ENCODE results near the gene LAMC2. TPM values are rescaled to one million over a fixed set of nuclear protein-coding genes. Genes with fewer than 3 reads are reported as not detected.
A peak's percentile ranks its signal among the peaks of the same experiment; 100 is the strongest.

LAMC2 gene
- total RNA-seq, 1 experiment from 2014 or later = 3.4 TPM

DNA sequence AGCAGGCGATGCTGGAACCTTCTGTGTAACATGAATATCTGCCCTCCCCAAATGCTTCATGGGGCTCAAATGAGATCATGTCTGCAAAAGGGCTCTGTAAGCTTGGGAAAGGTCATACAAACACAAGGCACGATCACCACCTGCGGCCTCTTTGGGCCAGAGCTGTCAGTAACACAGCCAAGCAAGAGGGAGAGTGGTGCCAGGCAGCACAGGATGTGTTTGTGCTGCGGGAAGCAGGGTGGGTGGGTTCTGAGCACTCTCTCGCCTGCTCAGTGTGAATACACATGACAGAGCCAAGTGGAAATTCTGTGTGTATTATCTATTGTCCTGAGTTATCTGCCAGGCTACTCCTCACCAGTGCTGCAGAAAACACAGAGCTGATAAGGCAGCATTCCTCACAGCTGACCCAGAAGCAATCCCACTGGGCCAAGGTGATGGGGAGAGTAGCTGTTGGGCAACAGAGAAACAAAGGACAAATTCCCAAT lies 101.2 kb downstream of the LAMC2 start:
- DNase-seq (ENCODE audit: low read depth) = no peak

DNA sequence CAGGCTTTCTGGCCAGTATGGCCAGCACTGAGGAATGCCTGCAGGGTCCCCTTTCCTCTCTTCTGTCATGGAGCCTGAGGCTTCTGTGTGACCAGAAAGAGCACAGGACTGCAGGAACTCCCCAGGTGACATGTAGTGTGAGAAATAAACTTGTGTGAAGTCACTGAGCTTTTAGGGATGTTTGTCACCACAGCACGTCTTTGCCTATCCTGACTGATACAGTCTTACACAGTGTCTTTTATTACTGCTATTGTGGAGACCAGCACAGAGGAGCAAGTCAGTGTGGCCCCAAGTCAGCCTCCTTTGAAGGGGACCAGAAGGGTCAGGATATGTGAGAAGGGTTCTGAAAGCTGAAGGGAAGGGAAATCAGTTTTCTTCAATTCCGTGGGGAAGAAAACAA lies 102.5 kb downstream of the LAMC2 start:
- DNase-seq (ENCODE audit: low read depth) = no peak

DNA sequence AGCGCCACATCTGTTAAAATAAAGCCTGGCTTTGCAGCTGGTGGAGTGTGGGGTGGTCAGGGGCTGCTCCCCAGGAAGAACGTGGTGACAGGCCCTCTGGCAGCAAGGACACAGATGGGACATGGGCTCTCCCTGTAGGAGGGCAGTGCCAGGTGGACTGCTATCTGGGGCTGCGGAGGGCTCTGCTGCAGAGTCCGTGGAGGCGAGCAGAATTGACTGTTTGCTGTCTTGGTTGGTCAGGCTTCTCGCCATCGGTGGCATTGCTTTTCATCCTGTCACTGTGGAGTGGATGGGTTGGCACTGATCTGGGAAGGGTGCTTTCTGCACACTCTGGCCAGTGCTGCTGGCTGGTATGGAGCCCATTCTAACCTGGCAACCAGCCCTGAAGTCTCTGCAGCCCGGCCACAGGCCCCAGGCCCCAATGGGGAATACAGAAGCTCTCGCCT lies 103.0 kb downstream of the LAMC2 start:
- no peak for DNase-seq (ENCODE audit: low read depth)

DNA sequence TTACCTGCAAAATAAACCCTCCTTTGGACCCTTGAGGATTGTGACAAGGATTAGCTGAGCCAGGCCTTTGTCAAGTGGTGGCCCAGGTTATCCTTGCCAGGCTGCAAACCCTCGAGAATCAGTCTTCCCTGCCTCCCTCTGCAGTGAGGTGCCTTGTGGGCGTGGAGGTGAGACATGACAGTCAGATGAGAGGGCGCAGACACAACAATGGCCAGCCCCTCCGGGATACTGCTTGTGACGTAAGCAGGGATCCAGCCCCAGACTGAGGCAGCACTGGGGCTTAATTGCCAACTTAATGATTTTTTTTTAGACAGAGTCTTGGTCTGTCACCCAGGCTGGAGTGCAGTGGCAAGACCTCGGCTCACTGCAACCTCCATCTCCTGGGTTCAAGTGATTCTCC lies 104.6 kb downstream of the LAMC2 start:
- DNase-seq (ENCODE audit: low read depth) = no peak

DNA sequence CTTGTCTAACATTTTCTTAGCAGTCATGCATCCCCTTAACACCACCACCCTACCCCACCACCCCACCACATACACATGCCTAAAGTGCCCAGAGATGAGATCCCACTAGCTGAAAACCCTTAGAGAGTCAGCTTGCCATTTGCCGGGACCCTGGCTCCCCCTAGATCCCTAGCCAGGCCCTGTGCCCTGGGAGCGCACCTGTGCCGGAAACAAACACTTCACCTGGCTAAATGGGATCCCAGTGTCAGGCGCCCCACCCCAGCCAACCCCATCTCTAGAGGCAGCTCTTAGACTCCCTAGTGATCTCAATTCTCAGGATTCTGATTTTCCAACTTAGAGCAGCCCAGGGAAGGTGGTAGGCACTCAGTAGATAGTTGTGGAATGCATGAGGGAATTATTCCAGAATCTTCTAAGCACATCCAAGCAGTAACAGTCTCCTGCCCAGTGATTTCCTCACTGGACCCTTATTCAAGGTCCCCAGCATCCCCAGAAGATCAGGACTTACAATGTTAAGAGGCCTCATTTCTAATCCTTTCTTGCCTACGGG lies 105.2 kb downstream of the LAMC2 start:
- no peak for DNase-seq (ENCODE audit: low read depth)

DNA sequence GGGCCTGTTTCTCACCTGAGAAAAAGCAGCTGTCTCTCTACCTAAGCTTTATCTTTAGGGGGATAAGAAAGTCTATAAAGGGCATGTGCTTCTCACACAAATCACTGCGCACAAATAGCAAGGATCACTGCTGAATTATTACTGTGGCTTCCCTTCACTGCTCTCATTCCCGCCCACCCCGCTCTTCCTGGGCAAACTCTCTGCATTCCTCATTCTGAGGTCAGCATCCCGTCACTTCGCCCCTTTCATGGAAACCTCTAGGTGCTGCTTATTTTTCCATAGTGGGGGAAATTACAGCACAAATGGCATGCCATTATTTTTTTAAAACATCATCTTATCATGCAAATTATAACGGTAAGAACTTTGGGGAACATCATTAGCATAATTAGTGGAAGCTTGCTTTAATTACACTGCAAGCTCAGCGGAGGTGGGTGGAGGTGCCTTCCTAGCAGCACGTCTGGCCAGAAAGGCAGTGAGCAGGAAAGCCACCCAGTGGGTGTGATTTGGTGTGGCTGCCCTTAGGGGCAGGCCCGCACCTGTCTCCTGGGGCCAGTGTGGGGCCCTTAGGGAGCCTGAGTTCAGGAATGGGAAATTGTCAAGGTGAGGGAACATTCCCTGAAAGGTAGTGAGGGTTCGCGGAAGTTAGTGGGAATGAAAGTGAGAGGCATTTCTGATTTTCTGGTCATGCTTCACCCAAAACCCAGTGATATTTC lies 105.9 kb downstream of the LAMC2 start:
- DNase-seq (ENCODE audit: low read depth) = peak; percentile 64

DNA sequence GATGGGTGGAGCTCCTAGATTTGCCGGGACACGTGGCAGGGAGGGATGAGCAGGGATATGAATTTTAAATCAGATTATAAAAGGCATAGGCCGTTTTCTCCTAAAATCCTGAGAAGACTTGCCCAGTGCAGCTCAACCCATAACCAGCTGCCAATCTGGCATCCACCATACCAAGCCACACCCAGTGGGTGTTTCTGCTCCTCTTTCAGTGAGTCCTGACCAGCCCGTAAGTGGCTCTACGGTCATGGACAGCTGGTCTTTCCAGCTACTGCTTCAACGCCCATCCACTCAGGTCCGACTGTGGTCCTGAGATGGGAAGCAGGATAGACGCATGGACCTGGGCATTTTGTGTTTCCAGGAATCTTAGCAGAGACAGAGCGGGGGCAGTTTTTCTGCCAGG lies 107.2 kb downstream of the LAMC2 start:
- DNase-seq (ENCODE audit: low read depth) = no peak

DNA sequence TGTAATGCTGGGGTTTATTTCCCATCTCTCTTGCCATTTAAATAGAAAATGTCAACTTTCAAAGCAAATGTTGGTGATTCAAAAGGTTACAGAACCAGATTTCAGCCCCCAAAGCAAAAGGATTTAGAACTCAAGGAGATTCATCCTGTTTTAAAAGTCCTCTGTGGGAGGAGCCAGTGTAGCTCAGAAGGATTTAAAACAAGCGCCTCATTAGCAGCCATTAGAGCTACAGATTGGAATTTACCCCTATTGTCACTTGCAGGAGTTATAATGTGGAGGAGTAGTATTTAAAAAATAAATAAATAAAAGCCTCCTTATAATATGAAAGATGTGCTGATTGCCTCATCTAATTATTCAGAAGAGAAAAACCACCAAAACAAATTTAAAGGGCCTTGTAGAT lies 107.8 kb downstream of the LAMC2 start:
- no peak for DNase-seq (ENCODE audit: low read depth)

Other genes starting within 250 kb of the LAMC2 start
- not detected in 2 replicates for gene SHCBP1L, start 233.1 kb upstream of the LAMC2 start, total RNA-seq (2014; rRNA removed; shearing (Covaris generic))
- 161 and 321 TPM in 2 replicates for gene LAMC1, start 162.8 kb upstream of the LAMC2 start, total RNA-seq (2014; rRNA removed; shearing (Covaris generic))
- 8.2 and 25.2 TPM in 2 replicates for gene NMNAT2, start 232.1 kb downstream of the LAMC2 start, total RNA-seq (2014; rRNA removed; shearing (Covaris generic))